Activated CD4-positive, alpha-beta T cell treated with anti-CD3 and anti-CD28 coated beads for 36 hours (primary cell): ENCODE data around the gene OOSP1. TPM values are rescaled to one million over a fixed set of nuclear protein-coding genes. Genes with fewer than 3 reads are reported as not detected.
"Not testable (repeated sequence)": the region's sequence is repeated elsewhere in the genome, so short reads cannot be mapped to it uniquely, and the experiment has no call there.

Experiments
- ATAC-seq: fragments of 200-7000 bp; cut with Tn5 transposase; one replicate; pipeline ENCODE4 v1.10.0; 2021; ENCODE audit warnings: mild to moderate bottlenecking, moderate library complexity
- CTCF ChIA-PET: fragments of 350-600 bp; sonication (Branson Sonifier 250); formaldehyde crosslinking; loops from one replicate; lab custom pipeline; 2021; ENCODE audit warnings: antibody characterized with exemption; lab: Charles Lee
- POLR2A ChIA-PET: fragments of 350-600 bp; sonication (Branson Sonifier 250); formaldehyde crosslinking; loops from one replicate; lab custom pipeline; 2021; ENCODE audit warnings: antibody characterized with exemption, inconsistent platforms; lab: Charles Lee
- DNase-seq: peaks from one replicate; pipeline ENCODE4 v3.0.0-alpha.2; 2020
- H3K27ac Mint-ChIP-seq: one replicate; pipeline ENCODE4 v1.8.0; 2021; ENCODE audit warnings: mixed read lengths
- H3K27me3 Mint-ChIP-seq: one replicate; pipeline ENCODE4 v1.8.0; 2021; ENCODE audit warnings: mixed read lengths
- H3K36me3 Mint-ChIP-seq: one replicate; pipeline ENCODE4 v1.8.0; 2021; ENCODE audit warnings: low read depth, mixed read lengths
- H3K4me1 Mint-ChIP-seq: one replicate; pipeline ENCODE4 v1.8.0; 2021; ENCODE audit warnings: mixed read lengths
- H3K4me3 Mint-ChIP-seq: one replicate; pipeline ENCODE4 v1.8.0; 2021; ENCODE audit warnings: mild to moderate bottlenecking, moderate library complexity, mixed read lengths
- H3K9me3 Mint-ChIP-seq: one replicate; pipeline ENCODE4 v1.8.0; 2021; ENCODE audit warnings: low read depth, mixed read lengths
- intact Hi-C, 2 experiments: fragments of 100-400 bp; cut with DNase I in 1 of 2; cut with micrococcal nuclease in 1 of 2; formaldehyde crosslinking; loops; one replicate each; pipeline versions ENCODE4 v1.14.2 to v1.15.1; 2022 to 2024; cut with DNase I, micrococcal nuclease
- total RNA-seq, 2 experiments: library from RNA; stranded (reverse); gene quantifications; one replicate each; pipeline ENCODE4 v1.2.3, GENCODE V29; 2021

Gene OOSP1
- total RNA-seq, 2 experiments from 2014 or later = not detected

DNA sequence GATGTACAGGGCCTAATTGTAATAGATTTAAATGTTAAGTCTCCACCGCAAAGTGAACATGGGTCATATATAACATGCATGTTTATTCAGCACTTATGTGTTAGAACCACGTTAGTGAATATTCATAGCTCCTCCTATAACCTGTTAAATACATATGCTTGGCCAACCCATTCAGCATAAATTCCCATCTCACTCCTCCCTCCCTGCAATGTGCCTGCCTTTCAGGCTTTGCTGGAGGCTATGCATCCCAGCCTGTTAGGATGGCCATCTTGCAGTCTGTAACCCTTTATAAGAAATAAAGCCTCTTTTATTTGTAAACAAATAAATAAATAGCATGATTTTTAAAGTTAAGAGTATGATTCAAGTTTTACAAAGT, 23.9 kb downstream of the OOSP1 start:
- DNase-seq (no peak), ATAC-seq (no peak)
- intact Hi-C loops = no loop called here
- H3K27me3 Mint-ChIP-seq = peaks cover 10% of the 10 kb centered on the region
- no peak overlapping the region for H3K27ac Mint-ChIP-seq
- no peaks in the 10 kb centered on the region for H3K9me3 Mint-ChIP-seq
- ChIA-PET CTCF (interaction anchor here (0.7 kb wide), 1 partner anchor 388 kb away, joined by 3 read pairs; no protein-coding TSS in a partner anchor), POLR2A (no interaction called here)
- H3K4me1 Mint-ChIP-seq = no peaks in the 10 kb centered on the region
- no peaks in the 10 kb centered on the region for H3K36me3 Mint-ChIP-seq
- no peak overlapping the region for H3K4me3 Mint-ChIP-seq

DNA sequence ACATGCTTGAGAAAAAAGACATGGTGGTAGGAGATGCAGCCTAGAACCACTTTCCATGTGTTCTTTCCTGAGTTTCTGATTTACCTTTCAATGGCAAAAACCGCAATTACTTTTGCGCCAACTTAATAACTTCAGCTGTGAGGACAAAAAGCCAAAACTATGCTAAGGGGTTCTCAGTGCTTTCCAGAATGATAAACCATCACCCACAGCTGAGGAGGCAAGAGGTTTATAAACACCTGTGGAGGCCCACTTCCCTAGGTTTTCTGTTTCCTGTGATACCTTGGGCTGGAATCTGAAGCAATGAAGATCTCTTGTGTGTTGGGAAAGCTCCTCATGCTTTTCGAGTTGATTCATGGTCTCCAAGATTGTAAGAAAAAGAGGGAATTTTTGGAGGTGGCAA, 25.5 kb downstream of the OOSP1 start, which contains the start of gene OOSP4A:
Gene OOSP4A, plus strand, starts transcription at position 301 of the 400 bp plus-strand sequence. Its CDS starts 0 bp downstream, at position 301.
- DNase-seq (no peak), ATAC-seq (no peak)
- Mint-ChIP-seq H3K27me3 (peaks cover 11% of the 10 kb centered on the region), H3K4me3 (no peak within 1 kb of the TSS), H3K9me3 (no peaks in the 10 kb centered on the region), H3K36me3 (no peaks in the 10 kb centered on the region), H3K27ac (no peak within 1 kb of the TSS), H3K4me1 (no peaks in the 10 kb centered on the region)
- ChIA-PET CTCF (no interaction called here), POLR2A (no interaction called here)
- intact Hi-C loops = no loop called here

DNA sequence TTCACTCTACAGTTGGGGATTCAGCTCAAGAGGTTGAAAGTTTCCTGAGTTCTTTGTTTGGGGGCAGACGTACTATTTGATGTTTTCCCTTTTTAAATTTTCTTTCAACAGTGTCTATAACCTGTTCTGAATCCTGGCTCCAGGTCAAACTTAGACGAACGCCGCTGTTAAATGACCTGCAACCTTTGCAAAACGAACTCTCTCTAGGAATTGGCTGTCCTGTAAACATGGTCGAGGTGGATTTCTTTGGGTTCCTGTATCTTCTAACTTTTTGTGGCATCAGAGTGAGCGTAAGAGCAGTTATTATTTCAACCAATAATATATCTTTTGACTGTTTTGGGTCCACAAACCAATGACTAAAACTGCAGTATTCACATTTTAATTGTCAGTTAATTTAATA, 27.2 kb downstream of the OOSP1 start:
- ChIA-PET POLR2A (no interaction called here), CTCF (no interaction called here)
- peaks cover 8% of the 10 kb centered on the region for H3K27me3 Mint-ChIP-seq
- intact Hi-C loops = no loop called here
- H3K27ac Mint-ChIP-seq = no peak overlapping the region
- no peak for DNase-seq
- H3K36me3 Mint-ChIP-seq = no peaks in the 10 kb centered on the region
- no peaks in the 10 kb centered on the region for H3K9me3 Mint-ChIP-seq
- H3K4me1 Mint-ChIP-seq = no peaks in the 10 kb centered on the region
- ATAC-seq = no peak
- H3K4me3 Mint-ChIP-seq = no peak overlapping the region

DNA sequence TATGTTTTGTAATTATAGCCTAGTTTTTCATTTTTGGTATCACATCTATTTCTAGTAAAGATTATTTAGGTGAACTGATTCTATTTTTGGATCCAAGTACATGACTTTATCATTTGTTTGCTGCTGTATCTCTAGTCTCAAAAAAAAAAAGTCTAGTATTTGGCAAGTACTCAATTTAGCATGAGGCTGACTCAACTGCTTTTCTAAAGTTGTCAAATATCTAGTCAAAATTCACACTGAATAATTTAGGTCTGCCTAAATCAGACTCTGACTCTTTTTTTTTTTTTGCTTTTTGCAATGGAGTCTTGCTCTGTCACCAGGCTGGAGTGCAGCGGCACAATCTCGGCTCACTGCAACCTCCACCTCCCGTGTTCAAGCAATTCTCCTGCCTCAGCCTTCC, 28.0 kb downstream of the OOSP1 start:
- intact Hi-C loops = no loop called here
- H3K4me1 Mint-ChIP-seq = no peaks in the 10 kb centered on the region
- no peak overlapping the region for H3K4me3 Mint-ChIP-seq
- CTCF ChIA-PET = no interaction called here
- no peak overlapping the region for H3K27ac Mint-ChIP-seq
- ATAC-seq (no peak), DNase-seq (no peak)
- H3K36me3 Mint-ChIP-seq = no peaks in the 10 kb centered on the region
- H3K27me3 Mint-ChIP-seq = peaks cover 8% of the 10 kb centered on the region
- POLR2A ChIA-PET = no interaction called here
- H3K9me3 Mint-ChIP-seq = no peaks in the 10 kb centered on the region

DNA sequence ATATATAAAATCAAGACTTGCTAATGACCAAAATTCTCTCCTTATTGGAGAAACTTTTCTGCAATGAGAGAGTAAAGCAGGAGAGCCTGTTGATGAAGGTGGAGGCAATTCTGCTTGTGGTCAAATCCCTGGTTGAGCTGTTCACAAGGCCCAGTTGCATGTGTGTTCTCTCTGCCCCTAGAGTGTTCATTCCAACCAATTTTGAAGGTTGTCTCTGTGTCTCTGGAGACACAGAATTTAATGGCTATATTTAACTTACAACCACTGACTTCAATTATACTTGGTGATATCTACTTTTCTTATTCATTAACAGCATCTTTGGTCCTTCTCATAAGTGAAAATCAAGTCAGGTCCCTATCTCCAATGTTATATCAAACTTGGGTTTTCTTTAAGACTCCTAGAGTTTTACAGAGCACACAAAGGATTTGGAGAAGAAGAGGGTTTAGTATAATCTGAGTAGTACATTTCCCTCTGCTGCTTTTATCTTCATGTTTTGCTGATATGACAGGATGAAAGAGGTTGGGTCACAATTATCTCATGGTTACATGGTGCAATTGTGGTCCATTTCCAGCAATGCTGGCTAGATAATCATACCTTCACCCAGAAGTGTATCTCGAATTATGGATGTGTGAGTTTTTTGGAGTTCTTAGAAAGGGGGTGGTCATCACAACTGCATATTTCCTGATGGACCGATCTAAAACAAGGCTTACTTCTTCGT, 29.6 kb downstream of the OOSP1 start:
- DNase-seq = no peak
- CTCF ChIA-PET = no interaction called here
- H3K36me3 Mint-ChIP-seq = no peaks in the 10 kb centered on the region
- no peaks in the 10 kb centered on the region for H3K9me3 Mint-ChIP-seq
- POLR2A ChIA-PET = no interaction called here
- H3K27ac Mint-ChIP-seq = no peak overlapping the region
- intact Hi-C loops = no loop called here
- peaks cover 8% of the 10 kb centered on the region for H3K27me3 Mint-ChIP-seq
- no peak for ATAC-seq
- no peak overlapping the region for H3K4me3 Mint-ChIP-seq
- no peaks in the 10 kb centered on the region for H3K4me1 Mint-ChIP-seq

DNA sequence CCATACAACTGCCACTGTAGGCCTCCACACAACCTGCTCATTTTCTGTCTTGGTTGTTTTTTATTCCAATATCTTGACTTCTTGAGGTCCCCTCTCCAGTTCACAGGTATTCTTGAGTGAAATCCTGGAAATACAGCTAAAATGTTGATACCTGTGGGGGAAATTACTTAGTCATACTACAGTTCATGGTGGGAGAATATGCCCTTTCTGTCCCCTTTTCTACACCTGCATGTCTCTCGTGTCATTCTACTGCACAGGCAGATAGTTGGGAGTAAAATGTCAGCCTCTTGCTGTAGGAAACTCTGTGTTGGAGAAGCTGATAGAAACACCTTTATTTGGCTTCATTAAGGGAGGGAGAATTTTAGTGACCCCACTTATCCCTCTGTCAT, 30.2 kb downstream of the OOSP1 start:
- ATAC-seq = no peak
- no peak overlapping the region for H3K4me3 Mint-ChIP-seq
- ChIA-PET POLR2A (no interaction called here), CTCF (interaction anchor here (1.4 kb wide), 1 partner anchor 12 kb away, joined by 5 read pairs; no protein-coding TSS in a partner anchor)
- DNase-seq = no peak
- no peaks in the 10 kb centered on the region for H3K4me1 Mint-ChIP-seq
- H3K36me3 Mint-ChIP-seq = no peaks in the 10 kb centered on the region
- H3K27ac Mint-ChIP-seq = no peak overlapping the region
- no peaks in the 10 kb centered on the region for H3K9me3 Mint-ChIP-seq
- intact Hi-C loops = no loop called here
- peaks cover 8% of the 10 kb centered on the region for H3K27me3 Mint-ChIP-seq

DNA sequence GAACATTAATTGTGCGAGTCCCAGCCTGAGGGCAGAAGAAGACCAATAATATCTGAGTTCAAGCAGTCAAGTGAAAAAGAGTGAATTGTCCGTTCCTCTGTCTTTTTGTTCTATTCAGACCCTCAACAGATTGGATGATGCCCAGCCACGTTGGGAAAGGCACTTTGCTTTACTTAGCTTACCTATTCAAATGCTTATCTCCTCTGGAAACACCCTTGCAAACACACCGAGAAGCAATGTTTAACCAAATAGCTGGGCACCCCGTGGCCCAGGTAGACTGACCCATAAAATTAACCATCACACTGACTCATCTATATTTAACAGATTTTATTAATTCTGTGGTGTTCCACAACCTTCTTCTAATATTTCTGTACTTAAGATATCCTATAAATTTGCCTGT, 34.9 kb downstream of the OOSP1 start:
- no peak for ATAC-seq
- POLR2A ChIA-PET = no interaction called here
- H3K36me3 Mint-ChIP-seq = no peaks in the 10 kb centered on the region
- no peaks in the 10 kb centered on the region for H3K27me3 Mint-ChIP-seq
- no peak for DNase-seq
- H3K27ac Mint-ChIP-seq = no peak overlapping the region
- intact Hi-C loops = no loop called here
- H3K4me1 Mint-ChIP-seq = no peaks in the 10 kb centered on the region
- CTCF ChIA-PET = interaction anchor here (0.8 kb wide), 1 partner anchor 645 kb away, joined by 3 read pairs; no protein-coding TSS in a partner anchor
- H3K4me3 Mint-ChIP-seq = no peak overlapping the region
- H3K9me3 Mint-ChIP-seq = no peaks in the 10 kb centered on the region

DNA sequence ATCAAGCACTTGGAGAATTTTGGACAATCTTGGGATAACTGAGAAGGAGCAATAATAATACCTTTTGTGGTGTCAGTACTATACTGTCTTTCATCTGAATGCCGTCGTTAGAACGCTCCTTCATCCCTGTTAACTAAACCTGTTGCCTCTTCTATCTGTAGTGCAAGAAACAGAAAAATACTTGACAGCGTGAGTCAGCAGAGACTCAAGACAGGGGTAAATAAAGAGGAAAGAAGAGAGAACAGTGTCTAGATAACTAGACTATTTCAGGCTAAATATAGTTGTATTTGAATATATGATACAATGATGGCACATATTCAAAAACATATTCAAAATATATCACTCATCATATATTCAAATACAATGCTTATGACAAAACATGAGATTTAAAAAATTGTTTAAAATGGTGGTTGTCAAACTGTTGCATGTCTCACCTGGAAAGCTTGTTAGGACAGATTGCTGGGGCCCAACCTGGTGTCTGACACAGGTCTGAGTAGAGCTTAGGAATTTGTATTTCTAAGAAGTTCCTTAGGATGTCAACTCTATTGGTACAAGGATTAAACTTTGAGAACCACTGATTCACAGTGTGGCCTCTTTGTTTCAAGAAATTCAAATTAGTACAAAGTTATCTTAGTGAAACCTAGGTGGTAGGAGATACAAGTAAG, 43.0 kb downstream of the OOSP1 start:
- DNase-seq (no peak), ATAC-seq (no peak)
- Mint-ChIP-seq H3K4me1 (no peaks in the 10 kb centered on the region), H3K4me3 (no peak overlapping the region), H3K9me3 (no peaks in the 10 kb centered on the region), H3K27ac (no peak overlapping the region), H3K36me3 (no peaks in the 10 kb centered on the region), H3K27me3 (peaks cover 14% of the 10 kb centered on the region)
- ChIA-PET POLR2A (no interaction called here), CTCF (interaction anchor here (1.4 kb wide), 1 partner anchor 12 kb away, joined by 5 read pairs; no protein-coding TSS in a partner anchor)
- intact Hi-C loops = no loop called here

DNA sequence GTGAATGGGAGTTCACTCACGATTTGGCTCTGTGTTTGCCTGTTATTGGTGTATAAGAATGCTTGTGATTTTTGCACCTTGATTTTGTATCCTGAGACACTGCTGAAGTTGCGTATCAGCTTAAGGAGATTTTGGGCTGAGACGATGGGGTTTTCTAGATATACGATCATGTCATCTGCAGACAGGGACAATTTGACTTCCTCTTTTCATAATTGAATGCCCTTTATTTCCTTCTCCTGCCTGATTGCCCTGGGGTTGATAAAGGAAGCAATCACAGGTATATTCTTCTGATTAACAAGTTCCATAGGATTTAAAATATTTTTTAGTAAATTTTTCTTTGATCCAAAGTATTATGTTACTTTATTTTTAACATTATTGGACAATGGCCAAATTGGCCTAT, 43.8 kb downstream of the OOSP1 start:
- H3K4me1 Mint-ChIP-seq, CTCF ChIA-PET, H3K36me3 Mint-ChIP-seq, H3K9me3 Mint-ChIP-seq, H3K4me3 Mint-ChIP-seq, POLR2A ChIA-PET, H3K27ac Mint-ChIP-seq, intact Hi-C loops, DNase-seq, ATAC-seq: not testable (repeated sequence)
- peaks cover 14% of the 10 kb centered on the region for H3K27me3 Mint-ChIP-seq

DNA sequence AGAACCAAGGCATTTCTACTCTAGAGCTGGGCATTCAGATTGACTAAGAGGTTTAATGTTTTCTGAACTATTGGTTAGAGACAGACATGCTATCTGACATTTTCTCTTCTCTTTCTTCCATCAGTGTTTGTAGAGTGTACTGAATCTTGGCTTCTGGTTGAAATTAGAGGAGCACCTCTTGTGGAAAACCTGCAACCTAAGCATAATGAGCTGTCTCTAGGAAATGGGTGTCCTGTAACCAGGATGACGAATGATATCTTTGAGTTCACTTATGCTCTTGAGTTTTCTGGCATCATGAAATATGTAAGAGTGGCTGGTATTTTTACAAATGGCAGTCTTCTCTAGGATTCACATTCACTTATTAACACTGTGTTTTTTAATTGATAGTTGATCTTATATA, 45.0 kb downstream of the OOSP1 start:
- Mint-ChIP-seq H3K9me3 (no peaks in the 10 kb centered on the region), H3K4me3 (no peak overlapping the region), H3K27ac (no peak overlapping the region), H3K27me3 (peaks cover 14% of the 10 kb centered on the region), H3K36me3 (no peaks in the 10 kb centered on the region), H3K4me1 (no peaks in the 10 kb centered on the region)
- no peak for DNase-seq
- no peak for ATAC-seq
- intact Hi-C loops = no loop called here
- ChIA-PET POLR2A (no interaction called here), CTCF (interaction anchor here (1.6 kb wide), 1 partner anchor 16 kb away, joined by 3 read pairs; no protein-coding TSS in a partner anchor)

DNA sequence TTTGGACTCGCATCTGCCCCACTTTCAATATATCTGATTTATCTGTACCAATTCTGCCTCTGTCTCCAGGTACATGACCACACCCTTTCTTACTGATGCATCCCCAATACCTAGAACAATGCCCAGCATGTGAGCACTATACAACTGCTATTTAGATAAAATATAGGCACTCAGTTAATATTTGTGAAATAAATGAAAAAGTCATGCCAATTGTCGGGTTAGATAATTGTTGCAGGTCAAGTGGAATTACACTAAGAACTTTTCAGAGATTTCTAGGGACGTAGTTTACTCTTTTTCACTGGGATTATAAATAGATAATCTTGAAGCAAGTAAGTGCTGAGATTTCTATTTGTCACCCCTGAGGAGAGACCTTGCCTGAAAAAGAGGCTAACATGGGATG, 46.1 kb downstream of the OOSP1 start:
- POLR2A ChIA-PET = no interaction called here
- no peak for ATAC-seq
- Mint-ChIP-seq H3K4me3 (no peak overlapping the region), H3K27me3 (peaks cover 11% of the 10 kb centered on the region), H3K4me1 (no peaks in the 10 kb centered on the region), H3K36me3 (no peaks in the 10 kb centered on the region), H3K9me3 (peaks cover 1% of the 10 kb centered on the region), H3K27ac (no peak overlapping the region)
- intact Hi-C loops = no loop called here
- DNase-seq = no peak
- CTCF ChIA-PET = interaction anchor here (1.6 kb wide), 1 partner anchor 15 kb away, joined by 3 read pairs; no protein-coding TSS in a partner anchor

DNA sequence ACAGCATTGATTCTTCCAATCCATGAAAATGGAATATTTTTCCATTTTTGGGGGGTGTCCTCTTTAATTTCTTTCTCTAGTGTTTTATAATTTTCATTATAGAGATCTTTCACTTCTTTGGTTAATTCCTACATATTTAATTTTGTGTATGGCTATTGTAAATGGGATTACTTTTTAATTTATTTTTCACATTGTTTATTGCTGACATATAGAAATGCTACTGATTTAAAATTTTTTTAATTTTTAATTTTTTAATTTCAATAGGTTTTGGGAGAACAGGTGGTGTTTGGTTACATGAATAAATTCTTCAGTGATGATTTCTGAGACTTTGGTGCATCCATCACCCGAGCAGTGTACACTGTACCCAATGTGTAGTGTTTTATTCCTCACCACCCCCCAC, 52.2 kb downstream of the OOSP1 start:
- no peaks in the 10 kb centered on the region for H3K4me1 Mint-ChIP-seq
- POLR2A ChIA-PET = no interaction called here
- no peak for ATAC-seq
- H3K9me3 Mint-ChIP-seq = peaks cover 13% of the 10 kb centered on the region
- CTCF ChIA-PET = no interaction called here
- H3K4me3 Mint-ChIP-seq = no peak overlapping the region
- intact Hi-C loops = no loop called here
- H3K27ac Mint-ChIP-seq = no peak overlapping the region
- peaks cover 12% of the 10 kb centered on the region for H3K27me3 Mint-ChIP-seq
- H3K36me3 Mint-ChIP-seq = no peaks in the 10 kb centered on the region
- no peak for DNase-seq
